ENCODE measurements around the gene CCDC159.

DNA sequence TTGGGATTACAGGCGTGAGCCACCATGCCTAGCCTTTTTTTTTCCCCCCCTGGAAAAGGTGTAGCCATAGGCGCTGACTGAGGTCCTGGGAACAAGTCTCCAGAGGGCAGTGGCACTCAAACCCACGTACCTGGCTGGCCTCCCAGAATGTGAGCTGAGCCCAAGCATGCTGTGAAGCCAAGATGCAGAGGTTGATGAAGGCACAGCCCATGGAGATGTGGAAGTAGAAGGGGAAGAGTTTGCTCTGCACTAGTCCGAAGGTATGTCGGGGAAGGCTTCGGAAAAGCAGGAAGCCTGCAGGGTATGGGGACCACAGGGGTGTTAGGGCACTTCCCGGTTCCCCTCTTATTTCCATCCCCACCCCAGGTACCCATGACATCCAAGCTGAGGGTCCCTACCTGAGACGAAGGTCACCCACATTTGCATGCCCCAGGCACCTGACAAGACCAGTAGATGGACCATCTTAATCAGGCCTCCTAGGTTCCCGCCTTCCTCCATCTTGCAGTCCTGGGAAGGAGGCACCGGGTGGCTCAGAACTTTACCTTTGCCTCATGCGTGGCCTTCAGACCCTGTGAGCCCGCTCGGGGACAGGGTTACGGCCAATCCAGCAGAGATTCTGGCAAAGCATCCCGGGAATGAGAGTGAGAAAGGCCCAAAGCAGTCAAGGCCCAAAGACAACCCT, 1.1 kb upstream of the CCDC159 start:
- TF ChIP-seq, protein P1, sequence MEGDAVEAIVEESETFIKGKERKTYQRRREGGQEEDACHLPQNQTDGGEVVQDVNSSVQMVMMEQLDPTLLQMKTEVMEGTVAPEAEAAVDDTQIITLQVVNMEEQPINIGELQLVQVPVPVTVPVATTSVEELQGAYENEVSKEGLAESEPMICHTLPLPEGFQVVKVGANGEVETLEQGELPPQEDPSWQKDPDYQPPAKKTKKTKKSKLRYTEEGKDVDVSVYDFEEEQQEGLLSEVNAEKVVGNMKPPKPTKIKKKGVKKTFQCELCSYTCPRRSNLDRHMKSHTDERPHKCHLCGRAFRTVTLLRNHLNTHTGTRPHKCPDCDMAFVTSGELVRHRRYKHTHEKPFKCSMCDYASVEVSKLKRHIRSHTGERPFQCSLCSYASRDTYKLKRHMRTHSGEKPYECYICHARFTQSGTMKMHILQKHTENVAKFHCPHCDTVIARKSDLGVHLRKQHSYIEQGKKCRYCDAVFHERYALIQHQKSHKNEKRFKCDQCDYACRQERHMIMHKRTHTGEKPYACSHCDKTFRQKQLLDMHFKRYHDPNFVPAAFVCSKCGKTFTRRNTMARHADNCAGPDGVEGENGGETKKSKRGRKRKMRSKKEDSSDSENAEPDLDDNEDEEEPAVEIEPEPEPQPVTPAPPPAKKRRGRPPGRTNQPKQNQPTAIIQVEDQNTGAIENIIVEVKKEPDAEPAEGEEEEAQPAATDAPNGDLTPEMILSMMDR (IDR thresholded peaks at IDR 0.05), result no peak
- no peak for TF ChIP-seq GABPA (IDR thresholded peaks at IDR 0.05; ENCODE audit: low read depth)
- TF ChIP-seq RAD21 (IDR thresholded peaks at IDR 0.05; ENCODE audit: low read length), result no peak
- TF ChIP-seq POLR2AphosphoS5 (IDR thresholded peaks at IDR 0.05; ENCODE audit: low read depth, low read length), result no peak
